Right lobe of liver (tissue), 6 donors: ENCODE measurements around the gene DENND2A. TPM values are rescaled to one million over a fixed set of nuclear protein-coding genes. Genes with fewer than 3 reads are reported as not detected.

Source experiments
- ATAC-seq, 4 donors: fragments of 200-7000 bp; cut with Tn5 transposase; one replicate each; pipeline ENCODE4 v1.9.1; 2020; ENCODE audit warnings: mild to moderate bottlenecking in 4 of 4, moderate library complexity in 4 of 4
- DNase-seq, 3 donors: peaks; one replicate each; pipeline ENCODE4 v3.0.0-alpha.2; 2020
- H3K27ac ChIP-seq, 3 donors: fragments of 200-600 bp; one replicate each; pipeline ENCODE4 v1.8.0; 2022
- H3K27me3 ChIP-seq, 2 donors: fragments of 200-600 bp; one replicate each; pipeline ENCODE4 v1.8.0; 2022
- H3K36me3 ChIP-seq, 4 donors: fragments of 200-600 bp; sonication (generic) in 1 of 4; one replicate each; pipeline versions ENCODE4 v1.5.1 to v1.8.0; 2017 to 2022; ENCODE audit warnings: control low read depth in 1 of 4
- H3K4me1 ChIP-seq, 4 donors: fragments of 200-600 bp; sonication (generic) in 1 of 4; one replicate each; pipeline versions ENCODE4 v1.5.1 to v1.8.0; 2017 to 2022; ENCODE audit warnings: control low read depth in 1 of 4
- H3K4me3 ChIP-seq, 3 donors: fragments of 200-600 bp; one replicate each; pipeline ENCODE4 v1.8.0; 2022
- H3K9me3 ChIP-seq, 4 donors: fragments of 200-600 bp; sonication (generic) in 1 of 4; one replicate each; pipeline versions ENCODE4 v1.5.1 to v1.8.0; 2017 to 2022; ENCODE audit warnings: control low read depth in 1 of 4
- POLR2A ChIP-seq: fragments of 450-650 bp; IDR thresholded peaks from one replicate; pipeline ENCODE4 v1.6.1; 2017; ENCODE audit warnings: antibody characterized with exemption, mild to moderate bottlenecking
- WGBS: methylation state at CpG from one replicate; pipeline ENCODE4 v1.1.6; 2018; ENCODE audit warnings: low coverage, low lambda C conversion rate; ENCODE audit not compliant: insufficient coverage; ENCODE audit errors: missing lambda C conversion rate; 5-methylcytosine and 5-hydroxymethylcytosine counted together
- intact Hi-C, 2 donors: fragments of 100-400 bp; cut with DNase I; formaldehyde crosslinking; loops; one replicate each; pipeline versions ENCODE4 v1.11.2 to v1.14.1; 2022
- total RNA-seq, 6 experiments: library from RNA; depleted of rRNA in 2 of 6; stranded (reverse); fragments of >200 nt in 2 of 6; fragmentation: NEBNext Ultra II Directional in 3 of 6; extraction: Animal tissue kit (Norgen Biotek cat#: 25700) in 3 of 6; gene quantifications; one replicate each; pipeline versions ENCODE4 v1.1.0 to v1.2.4, GENCODE V29; 2016 to 2023
- TF ChIP-seq, protein P1 (sequence below), 4 donors: fragments of 200-600 bp in 3 of 4; fragments of 450-650 bp in 1 of 4; IDR thresholded peaks; one replicate each; pipeline versions ENCODE4 v1.5.1 to v1.8.0; 2016 to 2022; ENCODE audit warnings: antibody characterized with exemption in 4 of 4, mild to moderate bottlenecking in 2 of 4
- donor health status: DM: no; HTN: yes; CAD: no.
- donor health status: DM: no; HTN: no; CAD: no.
- donor health status: DM: no; HTN: no; CAD: no.
- donor health status: DM: no; HTN: yes; CAD: no.
- donor health status: DM: no; HTN: yes; CAD: no.

The DENND2A gene
- total RNA-seq, 6 experiments from 2014 or later, result 1.4 to 3.6 (median 2.4) TPM

DNA sequence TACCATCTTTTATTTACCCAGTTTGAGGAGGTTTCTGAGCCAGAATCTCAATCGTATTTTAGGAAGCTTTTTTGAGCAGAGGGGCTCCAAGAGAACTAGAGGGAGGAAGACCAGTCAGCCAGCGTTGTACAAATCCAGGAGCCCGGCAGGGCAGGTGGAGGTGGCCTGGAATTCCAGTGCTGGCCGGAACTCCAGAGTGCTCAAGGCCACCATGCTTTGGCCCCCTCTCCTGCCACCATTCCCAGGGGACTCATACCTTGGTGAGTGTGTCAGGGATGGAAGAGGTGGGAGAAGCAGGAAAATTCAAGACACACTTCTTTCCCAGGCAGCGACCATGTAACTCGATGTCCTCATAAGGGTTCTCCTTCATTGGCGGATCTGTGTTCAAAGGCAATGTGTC, 55.3 kb downstream of the DENND2A start:
- TF ChIP-seq, protein P1, sequence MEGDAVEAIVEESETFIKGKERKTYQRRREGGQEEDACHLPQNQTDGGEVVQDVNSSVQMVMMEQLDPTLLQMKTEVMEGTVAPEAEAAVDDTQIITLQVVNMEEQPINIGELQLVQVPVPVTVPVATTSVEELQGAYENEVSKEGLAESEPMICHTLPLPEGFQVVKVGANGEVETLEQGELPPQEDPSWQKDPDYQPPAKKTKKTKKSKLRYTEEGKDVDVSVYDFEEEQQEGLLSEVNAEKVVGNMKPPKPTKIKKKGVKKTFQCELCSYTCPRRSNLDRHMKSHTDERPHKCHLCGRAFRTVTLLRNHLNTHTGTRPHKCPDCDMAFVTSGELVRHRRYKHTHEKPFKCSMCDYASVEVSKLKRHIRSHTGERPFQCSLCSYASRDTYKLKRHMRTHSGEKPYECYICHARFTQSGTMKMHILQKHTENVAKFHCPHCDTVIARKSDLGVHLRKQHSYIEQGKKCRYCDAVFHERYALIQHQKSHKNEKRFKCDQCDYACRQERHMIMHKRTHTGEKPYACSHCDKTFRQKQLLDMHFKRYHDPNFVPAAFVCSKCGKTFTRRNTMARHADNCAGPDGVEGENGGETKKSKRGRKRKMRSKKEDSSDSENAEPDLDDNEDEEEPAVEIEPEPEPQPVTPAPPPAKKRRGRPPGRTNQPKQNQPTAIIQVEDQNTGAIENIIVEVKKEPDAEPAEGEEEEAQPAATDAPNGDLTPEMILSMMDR (IDR thresholded peaks at IDR 0.05), result no peak
- TF ChIP-seq POLR2A, result no peak
- ATAC-seq (no peak), DNase-seq (no peak)
- WGBS, result 78% methylated on average over 6 of the region's 7 CpGs
- Histone ChIP-seq H3K9me3 (no peaks in the 10 kb centered on the region), H3K27me3 (no peaks in the 10 kb centered on the region), H3K4me3 (no peak overlapping the region), H3K4me1 (no peaks in the 10 kb centered on the region), H3K36me3 (no peaks in the 10 kb centered on the region), H3K27ac (no peak overlapping the region)
- intact Hi-C loops, result loop anchor here in 1 of 2 donors (10.0 kb wide), 1 partner anchor 49 kb away; no protein-coding TSS in a partner anchor

DNA sequence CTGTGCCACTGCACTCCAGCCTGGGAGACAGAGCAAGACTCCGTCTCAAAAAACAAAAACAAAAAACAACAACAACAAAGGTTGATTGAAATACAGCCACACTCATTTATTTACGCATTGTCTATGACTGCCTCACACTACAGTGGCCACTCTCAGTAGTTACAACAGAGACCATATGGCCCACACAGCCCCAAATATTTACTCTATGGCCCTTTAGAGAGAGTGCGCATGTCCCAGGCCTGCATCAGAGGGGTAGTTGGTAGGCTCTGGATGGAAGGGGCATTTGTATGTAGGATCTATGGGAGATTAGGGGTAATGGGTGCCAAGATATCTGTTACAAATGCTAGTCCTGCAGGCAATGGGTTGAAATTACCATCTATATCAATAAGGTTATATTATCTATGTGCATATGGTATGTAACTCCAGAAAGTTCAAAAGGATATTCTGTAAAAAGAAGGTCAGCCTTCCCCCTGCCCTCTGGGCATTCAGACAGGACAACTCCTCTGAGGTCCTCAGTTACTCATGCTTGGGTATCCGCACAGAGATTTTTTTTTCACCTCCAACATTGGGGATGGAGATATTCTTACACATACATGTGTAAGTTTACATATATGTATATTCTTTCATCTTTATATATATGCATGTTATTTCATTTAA, 56.3 kb downstream of the DENND2A start:
- ATAC-seq (no peak), DNase-seq (no peak)
- no peaks in the 10 kb centered on the region for H3K9me3 ChIP-seq
- no peaks in the 10 kb centered on the region for H3K36me3 ChIP-seq
- intact Hi-C loops, result loop anchor here in 1 of 2 donors (10.0 kb wide), 1 partner anchor 50 kb away; no protein-coding TSS in a partner anchor
- no peaks in the 10 kb centered on the region for H3K4me1 ChIP-seq
- H3K27ac ChIP-seq, result no peak overlapping the region
- no peak overlapping the region for H3K4me3 ChIP-seq
- H3K27me3 ChIP-seq, result no peaks in the 10 kb centered on the region
- TF ChIP-seq, protein P1 (IDR thresholded peaks at IDR 0.05), result no peak
- no peak for TF ChIP-seq POLR2A
- 93% methylated on average over 4 of the region's 4 CpGs for WGBS

DNA sequence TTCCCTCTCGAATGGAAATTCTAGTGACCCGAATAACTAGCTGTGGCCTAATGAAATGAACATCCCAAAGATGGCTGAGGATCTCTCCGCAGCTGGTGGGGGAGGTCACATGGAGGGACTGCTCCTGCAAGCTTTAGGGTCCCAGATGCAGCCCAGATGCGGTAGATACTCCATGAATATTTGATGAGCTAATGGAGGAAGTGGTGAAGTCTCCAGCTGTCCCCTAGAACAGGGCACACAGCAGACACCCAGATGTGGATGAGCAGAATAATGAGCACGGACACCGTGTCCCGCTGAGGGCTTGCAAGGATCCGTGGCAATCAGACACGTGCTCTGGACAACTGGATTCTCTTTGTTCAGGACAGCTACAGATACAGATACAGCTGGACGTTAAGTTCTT, 59.2 kb downstream of the DENND2A start:
- 64% methylated on average over 2 of the region's 10 CpGs for WGBS

DNA sequence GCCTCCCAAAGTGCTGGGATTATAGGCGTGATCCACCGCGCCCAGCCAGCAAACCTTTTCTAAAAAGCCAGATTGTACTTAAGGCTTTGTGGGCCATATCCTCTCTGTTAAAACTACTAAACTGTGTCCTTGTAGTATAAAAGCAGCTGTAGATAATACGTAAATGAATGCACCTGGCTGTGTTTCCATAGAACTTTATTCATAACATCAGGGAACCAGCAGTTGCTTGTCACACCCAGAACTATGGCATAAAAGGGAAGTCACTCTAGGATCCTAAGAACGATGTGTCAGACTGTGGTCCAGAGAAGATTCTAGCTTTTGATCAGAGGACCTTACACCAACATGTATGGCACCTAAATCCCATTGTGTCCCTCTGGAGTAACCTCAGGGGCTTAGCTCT, 63.0 kb downstream of the DENND2A start:
- Histone ChIP-seq H3K27ac (no peak overlapping the region), H3K27me3 (no peaks in the 10 kb centered on the region), H3K36me3 (no peaks in the 10 kb centered on the region), H3K4me3 (no peak overlapping the region), H3K4me1 (no peaks in the 10 kb centered on the region), H3K9me3 (no peaks in the 10 kb centered on the region)
- intact Hi-C loops, result no loop called here
- no peak for DNase-seq
- 73% methylated on average over 3 of the region's 5 CpGs for WGBS
- no peak for TF ChIP-seq POLR2A
- TF ChIP-seq, protein P1 (IDR thresholded peaks at IDR 0.05), result no peak
- no peak for ATAC-seq

More for the DNA sequence above, 59.2 kb downstream of the DENND2A start:
- H3K9me3 ChIP-seq, result no peaks in the 10 kb centered on the region
- TF ChIP-seq, protein P1 (IDR thresholded peaks at IDR 0.05), result no peak
- no peak for TF ChIP-seq POLR2A
- H3K4me1 ChIP-seq, result no peaks in the 10 kb centered on the region
- no peak for ATAC-seq
- H3K4me3 ChIP-seq, result no peak overlapping the region
- H3K27ac ChIP-seq, result no peak overlapping the region
- intact Hi-C loops, result loop anchor here in 1 of 2 donors (10.0 kb wide), 1 partner anchor 53 kb away; no protein-coding TSS in a partner anchor
- no peaks in the 10 kb centered on the region for H3K27me3 ChIP-seq
- H3K36me3 ChIP-seq, result no peaks in the 10 kb centered on the region
- DNase-seq, result no peak
